Esophagus muscularis mucosa (tissue), 4 donors: ENCODE measurements around the gene TM4SF4. TPM values are rescaled to one million over a fixed set of nuclear protein-coding genes. Genes with fewer than 3 reads are reported as not detected.

ENCODE experiments used
- DNase-seq: peaks from one replicate; pipeline ENCODE4 v3.0.0-alpha.2; 2017; ENCODE audit errors: extremely low spot score
- H3K27ac ChIP-seq, 4 donors: fragments of 200-600 bp; sonication (generic); replicated peaks in 1 of 4; 1 replicate in 3 of 4; 2 replicates in 1 of 4; pipeline ENCODE4 v1.5.1; 2016 to 2019; ENCODE audit warnings: mild to moderate bottlenecking in 1 of 4
- H3K27me3 ChIP-seq, 4 donors: fragments of 200-600 bp; sonication (generic); one replicate each; pipeline versions ENCODE4 v1.5.1 to v1.6.0; 2016 to 2019
- H3K36me3 ChIP-seq, 4 donors: fragments of 200-600 bp; sonication (generic); one replicate each; pipeline ENCODE4 v1.5.1; 2016 to 2019
- H3K4me1 ChIP-seq, 4 donors: fragments of 200-600 bp; sonication (generic); one replicate each; pipeline ENCODE4 v1.5.1; 2016 to 2019
- H3K4me3 ChIP-seq, 4 donors: fragments of 200-600 bp; sonication (generic); 1 replicate in 2 of 4; 2 replicates in 2 of 4; pipeline ENCODE4 v1.5.1; 2016 to 2019; ENCODE audit warnings: mild to moderate bottlenecking in 4 of 4, moderate library complexity in 1 of 4
- H3K9me3 ChIP-seq, 4 donors: fragments of 200-600 bp; sonication (generic); 1 replicate in 3 of 4; 2 replicates in 1 of 4; pipeline ENCODE4 v1.5.1; 2016 to 2019
- CTCF ChIP-seq, 3 experiments: fragments of 200-600 bp in 2 of 3; fragments of 450-650 bp in 1 of 3; sonication (generic) in 2 of 3; IDR thresholded peaks; one replicate each; pipeline ENCODE4 v1.5.1; 2017 to 2019; ENCODE audit warnings: antibody characterized with exemption in 3 of 3, mild to moderate bottlenecking in 2 of 3, moderate library complexity in 1 of 3
- EP300 ChIP-seq: sonication (generic); formaldehyde crosslinking; IDR thresholded peaks from one replicate; pipeline ENCODE4 v1.6.1; 2017; ENCODE audit warnings: antibody characterized with exemption
- POLR2A ChIP-seq: fragments of 450-650 bp; IDR thresholded peaks from one replicate; pipeline ENCODE4 v1.6.1; 2017; ENCODE audit warnings: antibody characterized with exemption, moderate library complexity, mild to moderate bottlenecking, low read depth
- POLR2AphosphoS5 ChIP-seq, 2 donors: sonication (generic); formaldehyde crosslinking; IDR thresholded peaks; one replicate each; pipeline ENCODE4 v1.6.1; 2017; ENCODE audit warnings: antibody characterized with exemption in 2 of 2
- WGBS: methylation state at CpG from one replicate; pipeline ENCODE4 v1.1.5; 2018; 5-methylcytosine and 5-hydroxymethylcytosine counted together
- intact Hi-C: fragments of 100-400 bp; cut with DNase I; formaldehyde crosslinking; loops from one replicate; pipeline ENCODE4 v1.15.1; 2023
- total RNA-seq, 4 donors: library from RNA; depleted of rRNA; stranded (reverse); fragments of >200 nt; gene quantifications; one replicate each; pipeline versions ENCODE4 v1.1.0 to v1.2.1, GENCODE V29; 2016

TM4SF4 gene
- total RNA-seq, 4 donors from 2014 or later, result 0.11 to 5.5 (median 2.7) TPM; not detected in 1

- TF ChIP-seq EP300 (no peak), POLR2AphosphoS5 (IDR thresholded peaks at IDR 0.05) (no peak), POLR2A (no peak), CTCF (IDR thresholded peaks at IDR 0.05) (no peak)
- peaks cover 0 to 8% (median 0%) of the 10 kb centered on the region in 4 donors for H3K9me3 ChIP-seq
- no peaks in the 10 kb centered on the region for H3K36me3 ChIP-seq
- 41% methylated on average over 3 of the region's 3 CpGs for whole genome bisulfite sequencing
- no peak overlapping the region for H3K4me3 ChIP-seq
- H3K27me3 ChIP-seq, result no peaks in the 10 kb centered on the region
- H3K27ac ChIP-seq, result no peak overlapping the region
- DNase-seq, result peak; percentile 37
- intact Hi-C loops, result no loop called here
- peaks cover 8 to 17% (median 16%) of the 10 kb centered on the region in 4 donors for H3K4me1 ChIP-seq
Observed at GRCh38 chr3:149448331-149448831, 26.1 kb upstream of the TM4SF4 start.

DNA sequence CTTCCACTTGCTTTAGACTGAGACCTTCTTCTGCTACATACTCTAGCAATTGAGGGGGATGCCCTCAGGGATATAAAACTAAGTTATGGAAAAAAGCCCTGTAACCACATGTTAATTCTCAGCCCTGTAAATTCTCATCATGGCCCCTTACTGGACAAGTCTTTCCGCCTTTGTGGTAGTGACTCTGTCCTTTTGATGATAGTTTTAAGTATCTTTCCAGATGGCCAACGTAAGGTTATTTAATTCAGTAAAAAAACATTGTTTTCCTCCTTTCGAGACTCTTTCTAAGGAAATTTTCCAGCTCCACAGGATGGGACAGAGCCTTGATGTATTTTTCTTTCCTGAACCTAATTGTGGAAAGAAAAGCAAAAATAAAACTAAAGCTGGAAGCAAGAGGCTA is 25.3 kb upstream of the TM4SF4 start:
- Histone ChIP-seq H3K27ac (no peak overlapping the region), H3K4me1 (peaks cover 8 to 17% (median 14%) of the 10 kb centered on the region in 4 donors), H3K9me3 (peaks cover 0 to 8% (median 0%) of the 10 kb centered on the region in 4 donors), H3K36me3 (no peaks in the 10 kb centered on the region), H3K27me3 (no peaks in the 10 kb centered on the region), H3K4me3 (no peak overlapping the region)
- TF ChIP-seq POLR2A (no peak), CTCF (IDR thresholded peaks at IDR 0.05) (no peak), POLR2AphosphoS5 (IDR thresholded peaks at IDR 0.05) (no peak), EP300 (no peak)
- intact Hi-C loops, result no loop called here
- no peak for DNase-seq
- WGBS, result 52% methylated on average over 3 of the region's 3 CpGs

DNA sequence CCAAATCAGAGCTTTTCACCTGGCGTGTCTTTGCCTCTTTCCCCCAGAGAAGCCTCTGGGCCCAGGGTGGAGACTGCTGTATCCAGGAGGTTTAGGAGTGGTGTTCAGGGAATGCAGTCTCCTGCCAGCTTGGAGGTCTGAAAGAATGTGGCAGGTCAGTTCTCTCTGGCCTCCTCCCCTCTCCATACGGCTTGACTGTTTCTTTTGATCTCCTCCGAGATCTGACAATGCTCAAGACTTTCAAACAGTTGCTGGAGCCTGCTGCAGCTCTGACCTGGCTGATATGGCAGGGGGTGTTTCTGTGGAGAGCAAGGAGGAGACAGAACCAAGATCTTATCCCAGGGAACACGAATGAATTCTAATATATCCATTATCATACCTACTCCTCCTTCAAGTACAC is 24.7 kb upstream of the TM4SF4 start:
- Histone ChIP-seq H3K27me3 (no peaks in the 10 kb centered on the region), H3K9me3 (peaks cover 0 to 8% (median 0%) of the 10 kb centered on the region in 4 donors), H3K4me3 (no peak overlapping the region), H3K27ac (no peak overlapping the region), H3K36me3 (no peaks in the 10 kb centered on the region), H3K4me1 (peaks cover 8 to 17% (median 14%) of the 10 kb centered on the region in 4 donors)
- intact Hi-C loops, result no loop called here
- DNase-seq, result peak; percentile 57
- 35% methylated on average over 4 of the region's 4 CpGs for WGBS
- TF ChIP-seq POLR2AphosphoS5 (IDR thresholded peaks at IDR 0.05) (no peak), EP300 (no peak), POLR2A (no peak)

GRCh38 chr3:149450281-149450680 is 24.2 kb upstream of the TM4SF4 start:
- H3K27me3 ChIP-seq, result no peaks in the 10 kb centered on the region
- no peak for DNase-seq
- peaks cover 8 to 17% (median 14%) of the 10 kb centered on the region in 4 donors for H3K4me1 ChIP-seq
- H3K36me3 ChIP-seq, result no peaks in the 10 kb centered on the region
- H3K9me3 ChIP-seq, result peaks cover 0 to 8% (median 0%) of the 10 kb centered on the region in 4 donors
- intact Hi-C loops, result no loop called here
- H3K27ac ChIP-seq, result no peak overlapping the region
- H3K4me3 ChIP-seq, result no peak overlapping the region
- TF ChIP-seq POLR2AphosphoS5 (IDR thresholded peaks at IDR 0.05) (no peak), CTCF (IDR thresholded peaks at IDR 0.05) (no peak), POLR2A (no peak)
- WGBS, result 74% methylated on average over 2 of the region's 2 CpGs

DNA sequence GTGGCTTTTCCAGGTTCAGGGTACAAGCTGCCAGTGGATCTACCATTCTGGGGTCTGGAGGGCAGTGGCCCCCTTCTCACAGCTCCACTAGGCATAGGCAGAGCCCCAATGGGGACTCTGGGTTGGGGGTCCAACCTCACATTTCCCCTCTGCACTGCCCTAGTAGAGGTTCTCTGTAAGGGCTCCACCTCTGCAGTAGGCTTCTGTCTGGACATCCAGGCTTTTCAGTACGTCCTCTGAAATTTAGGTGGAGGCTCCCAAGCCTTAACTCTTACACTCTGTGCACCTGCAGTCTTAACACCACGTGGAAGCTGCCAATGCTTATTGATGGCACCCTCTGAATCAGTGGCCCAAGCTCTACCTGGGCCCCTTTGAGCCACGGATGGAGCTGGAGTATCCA is 22.5 kb upstream of the TM4SF4 start:
- 86% methylated on average over 3 of the region's 3 CpGs for WGBS
- intact Hi-C loops, result no loop called here

More for the DNA sequence above, 22.5 kb upstream of the TM4SF4 start:
- Histone ChIP-seq H3K9me3 (peaks cover 0 to 8% (median 0%) of the 10 kb centered on the region in 4 donors), H3K4me1 (peaks cover 8 to 17% (median 14%) of the 10 kb centered on the region in 4 donors), H3K4me3 (no peak overlapping the region), H3K27me3 (no peaks in the 10 kb centered on the region), H3K27ac (no peak overlapping the region), H3K36me3 (no peaks in the 10 kb centered on the region)
- TF ChIP-seq CTCF (IDR thresholded peaks at IDR 0.05), result no peak
- no peak for TF ChIP-seq EP300
- TF ChIP-seq POLR2AphosphoS5 (IDR thresholded peaks at IDR 0.05), result no peak
- no peak for TF ChIP-seq POLR2A
- DNase-seq, result peak; percentile 31
